ENCODE data around the gene TBX10. TPM values are rescaled to one million over a fixed set of nuclear protein-coding genes. Genes with fewer than 3 reads are reported as not detected.

TBX10 gene
- total RNA-seq, 1 experiment from 2014 or later: not detected

DNA sequence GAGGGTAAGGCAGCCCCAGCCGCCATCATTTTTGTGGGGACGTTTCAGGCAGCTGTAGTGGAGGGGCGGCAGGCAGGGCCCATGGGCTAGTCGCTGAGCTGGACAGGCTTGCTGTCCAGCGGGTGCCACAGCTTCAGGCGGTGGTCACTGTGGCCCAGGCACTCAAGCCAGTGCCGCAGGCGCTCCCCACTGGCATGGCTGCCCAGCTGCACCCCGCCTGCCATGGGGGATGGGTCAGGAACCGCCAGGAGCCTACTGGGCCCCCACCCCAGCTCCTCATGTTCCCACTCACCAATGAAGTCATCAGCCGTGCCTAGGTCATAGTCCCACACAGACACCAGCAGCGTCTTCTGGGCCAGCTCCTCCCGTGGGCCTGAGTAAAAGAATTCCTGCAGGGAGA lies 26.8 kb downstream of the TBX10 start:
- H3K4me1 ChIP-seq (ENCODE audit: control insufficient read depth, insufficient read depth, low read length): peaks cover 11% of the 10 kb centered on the region
- H3K27me3 ChIP-seq (ENCODE audit: control insufficient read depth, insufficient read depth, low read length): no peaks in the 10 kb centered on the region
- ChIA-PET POLR2A (no interaction called here), CTCF (no interaction called here)
- TF ChIP-seq SIN3A (IDR thresholded peaks at IDR 0.05; ENCODE audit: borderline replicate concordance, insufficient read depth, low read depth, low read length): no peak
- TF ChIP-seq POLR2AphosphoS5 (IDR thresholded peaks at IDR 0.05; ENCODE audit: low read depth, low read length): no peak
- intact Hi-C loops (cut with micrococcal nuclease; ENCODE audit: unreplicated experiment) (no loop called here), in situ Hi-C loops (cut with HindIII; ENCODE audit: low pct_unique_long_range_greater_than_20kb, low sequenced_read_pairs) (no loop called here)
- ATAC-seq (no peak), DNase-seq (ENCODE audit: low read depth, low spot score) (no peak)
- H3K9me3 ChIP-seq (ENCODE audit: control insufficient read depth, insufficient read depth, low read depth, low read length): no peaks in the 10 kb centered on the region
- H3K27ac ChIP-seq (ENCODE audit: low read length): no peak overlapping the region
- H3K4me3 ChIP-seq (ENCODE audit: low read depth in 2 of 2, low read length in 2 of 2): no peak overlapping the region
- no TSS peak for BruUV-seq (replicated peaks)
- H3K36me3 ChIP-seq (ENCODE audit: control insufficient read depth, insufficient read depth, low read length): no peaks in the 10 kb centered on the region

DNA sequence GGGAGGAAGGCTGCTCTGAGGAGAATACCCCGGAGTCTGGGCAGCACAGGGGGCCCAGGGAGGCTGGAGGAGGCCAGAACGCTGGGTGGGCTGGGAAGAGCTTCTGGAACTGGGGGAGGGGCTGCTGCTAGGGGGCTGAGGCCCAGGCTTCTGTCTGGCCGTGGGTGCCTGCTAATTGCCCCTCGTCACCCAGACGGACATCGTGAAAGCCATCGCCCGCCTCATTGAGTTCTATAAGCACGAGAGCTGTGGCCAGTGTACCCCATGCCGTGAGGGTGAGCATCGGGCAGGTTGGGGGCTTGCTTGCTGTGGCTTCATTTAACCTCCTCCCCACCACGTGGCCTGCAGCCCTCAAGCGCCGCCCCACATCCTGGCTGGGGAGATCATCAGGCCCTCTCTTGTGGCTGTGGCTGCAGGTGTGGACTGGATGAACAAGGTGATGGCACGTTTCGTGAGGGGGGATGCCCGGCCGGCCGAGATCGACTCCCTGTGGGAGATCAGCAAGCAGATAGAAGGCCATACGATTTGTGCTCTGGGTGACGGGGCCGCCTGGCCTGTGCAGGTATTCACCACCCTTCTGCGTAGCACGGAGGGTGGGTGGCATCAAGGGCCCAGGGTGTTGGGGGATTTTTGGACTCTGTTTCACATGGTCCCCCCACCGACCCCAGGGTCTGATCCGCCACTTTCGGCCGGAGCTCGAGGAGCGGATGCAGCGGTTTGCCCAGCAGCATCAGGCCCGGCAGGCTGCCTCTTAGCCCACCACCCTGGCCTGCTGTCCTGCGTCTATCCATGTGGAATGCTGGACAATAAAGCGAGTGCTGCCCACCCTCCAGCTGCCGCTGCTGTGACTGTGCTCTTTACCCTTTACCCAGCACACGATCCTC lies 27.6 kb downstream of the TBX10 start:
- BruUV-seq (replicated peaks): no TSS peak
- DNase-seq (ENCODE audit: low read depth, low spot score) (no peak), ATAC-seq (no peak)
- no peaks in the 10 kb centered on the region for H3K9me3 ChIP-seq (ENCODE audit: control insufficient read depth, insufficient read depth, low read depth, low read length)
- TF ChIP-seq, protein P1, sequence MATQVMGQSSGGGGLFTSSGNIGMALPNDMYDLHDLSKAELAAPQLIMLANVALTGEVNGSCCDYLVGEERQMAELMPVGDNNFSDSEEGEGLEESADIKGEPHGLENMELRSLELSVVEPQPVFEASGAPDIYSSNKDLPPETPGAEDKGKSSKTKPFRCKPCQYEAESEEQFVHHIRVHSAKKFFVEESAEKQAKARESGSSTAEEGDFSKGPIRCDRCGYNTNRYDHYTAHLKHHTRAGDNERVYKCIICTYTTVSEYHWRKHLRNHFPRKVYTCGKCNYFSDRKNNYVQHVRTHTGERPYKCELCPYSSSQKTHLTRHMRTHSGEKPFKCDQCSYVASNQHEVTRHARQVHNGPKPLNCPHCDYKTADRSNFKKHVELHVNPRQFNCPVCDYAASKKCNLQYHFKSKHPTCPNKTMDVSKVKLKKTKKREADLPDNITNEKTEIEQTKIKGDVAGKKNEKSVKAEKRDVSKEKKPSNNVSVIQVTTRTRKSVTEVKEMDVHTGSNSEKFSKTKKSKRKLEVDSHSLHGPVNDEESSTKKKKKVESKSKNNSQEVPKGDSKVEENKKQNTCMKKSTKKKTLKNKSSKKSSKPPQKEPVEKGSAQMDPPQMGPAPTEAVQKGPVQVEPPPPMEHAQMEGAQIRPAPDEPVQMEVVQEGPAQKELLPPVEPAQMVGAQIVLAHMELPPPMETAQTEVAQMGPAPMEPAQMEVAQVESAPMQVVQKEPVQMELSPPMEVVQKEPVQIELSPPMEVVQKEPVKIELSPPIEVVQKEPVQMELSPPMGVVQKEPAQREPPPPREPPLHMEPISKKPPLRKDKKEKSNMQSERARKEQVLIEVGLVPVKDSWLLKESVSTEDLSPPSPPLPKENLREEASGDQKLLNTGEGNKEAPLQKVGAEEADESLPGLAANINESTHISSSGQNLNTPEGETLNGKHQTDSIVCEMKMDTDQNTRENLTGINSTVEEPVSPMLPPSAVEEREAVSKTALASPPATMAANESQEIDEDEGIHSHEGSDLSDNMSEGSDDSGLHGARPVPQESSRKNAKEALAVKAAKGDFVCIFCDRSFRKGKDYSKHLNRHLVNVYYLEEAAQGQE (IDR thresholded peaks at IDR 0.05; ENCODE audit: insufficient read depth in 1 of 2, low read depth in 2 of 2, low read length in 1 of 2): no peak
- no peak for TF ChIP-seq POLR2AphosphoS5 (IDR thresholded peaks at IDR 0.05; ENCODE audit: low read depth, low read length)
- no peak for TF ChIP-seq SIN3A (IDR thresholded peaks at IDR 0.05; ENCODE audit: borderline replicate concordance, insufficient read depth, low read depth, low read length)
- TF ChIP-seq, protein P2, sequence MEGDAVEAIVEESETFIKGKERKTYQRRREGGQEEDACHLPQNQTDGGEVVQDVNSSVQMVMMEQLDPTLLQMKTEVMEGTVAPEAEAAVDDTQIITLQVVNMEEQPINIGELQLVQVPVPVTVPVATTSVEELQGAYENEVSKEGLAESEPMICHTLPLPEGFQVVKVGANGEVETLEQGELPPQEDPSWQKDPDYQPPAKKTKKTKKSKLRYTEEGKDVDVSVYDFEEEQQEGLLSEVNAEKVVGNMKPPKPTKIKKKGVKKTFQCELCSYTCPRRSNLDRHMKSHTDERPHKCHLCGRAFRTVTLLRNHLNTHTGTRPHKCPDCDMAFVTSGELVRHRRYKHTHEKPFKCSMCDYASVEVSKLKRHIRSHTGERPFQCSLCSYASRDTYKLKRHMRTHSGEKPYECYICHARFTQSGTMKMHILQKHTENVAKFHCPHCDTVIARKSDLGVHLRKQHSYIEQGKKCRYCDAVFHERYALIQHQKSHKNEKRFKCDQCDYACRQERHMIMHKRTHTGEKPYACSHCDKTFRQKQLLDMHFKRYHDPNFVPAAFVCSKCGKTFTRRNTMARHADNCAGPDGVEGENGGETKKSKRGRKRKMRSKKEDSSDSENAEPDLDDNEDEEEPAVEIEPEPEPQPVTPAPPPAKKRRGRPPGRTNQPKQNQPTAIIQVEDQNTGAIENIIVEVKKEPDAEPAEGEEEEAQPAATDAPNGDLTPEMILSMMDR (IDR thresholded peaks at IDR 0.05): no peak
- TF ChIP-seq TCF7L2 (IDR thresholded peaks at IDR 0.05; ENCODE audit: low read depth, low read length): no peak
- H3K27me3 ChIP-seq (ENCODE audit: control insufficient read depth, insufficient read depth, low read length): no peaks in the 10 kb centered on the region
- in situ Hi-C loops (cut with HindIII; ENCODE audit: low pct_unique_long_range_greater_than_20kb, low sequenced_read_pairs): no loop called here
- H3K4me3 ChIP-seq (ENCODE audit: low read depth in 2 of 2, low read length in 2 of 2): no peak overlapping the region
- no peak overlapping the region for H3K27ac ChIP-seq (ENCODE audit: low read length)
- CTCF ChIA-PET: no interaction called here
- no peaks in the 10 kb centered on the region; the same call in 1 of the 2 replicates for H3K36me3 ChIP-seq (ENCODE audit: control insufficient read depth, insufficient read depth, low read length)
- POLR2A ChIA-PET: no interaction called here
- peaks cover 14% of the 10 kb centered on the region for H3K4me1 ChIP-seq (ENCODE audit: control insufficient read depth, insufficient read depth, low read length)
- intact Hi-C loops (cut with micrococcal nuclease; ENCODE audit: unreplicated experiment): no loop called here

DNA sequence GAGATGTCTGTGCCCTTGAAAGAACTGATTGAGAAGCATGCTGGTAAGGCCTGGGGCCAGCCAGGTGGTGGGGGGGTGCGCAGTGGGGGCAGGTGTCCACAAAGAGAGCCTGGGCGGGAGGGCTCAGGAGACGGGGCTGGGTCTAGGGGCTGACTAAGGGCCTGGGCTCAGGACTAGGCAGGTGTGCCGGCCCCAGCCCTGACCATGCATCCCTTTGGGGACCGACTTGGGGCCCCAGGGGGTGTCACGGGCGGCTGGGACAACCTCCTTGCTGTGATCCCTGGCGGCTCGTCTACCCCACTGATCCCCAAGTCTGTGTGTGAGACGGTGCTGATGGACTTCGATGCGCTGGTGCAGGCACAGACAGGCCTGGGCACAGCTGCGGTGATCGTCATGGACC lies 28.4 kb downstream of the TBX10 start:
- no peak for ATAC-seq

More for the DNA sequence above, 28.4 kb downstream of the TBX10 start:
- DNase-seq (ENCODE audit: low read depth, low spot score): no peak
- H3K27me3 ChIP-seq (ENCODE audit: control insufficient read depth, insufficient read depth, low read length): no peaks in the 10 kb centered on the region
- no peak overlapping the region for H3K4me3 ChIP-seq (ENCODE audit: low read depth in 2 of 2, low read length in 2 of 2)
- no peaks in the 10 kb centered on the region; the same call in 1 of the 2 replicates for H3K36me3 ChIP-seq (ENCODE audit: control insufficient read depth, insufficient read depth, low read length)
- ChIA-PET CTCF (no interaction called here), POLR2A (no interaction called here)
- no TSS peak for BruUV-seq (replicated peaks)
- intact Hi-C loops (cut with micrococcal nuclease; ENCODE audit: unreplicated experiment) (no loop called here), in situ Hi-C loops (cut with HindIII; ENCODE audit: low pct_unique_long_range_greater_than_20kb, low sequenced_read_pairs) (no loop called here)
- H3K4me1 ChIP-seq (ENCODE audit: control insufficient read depth, insufficient read depth, low read length): peaks cover 16% of the 10 kb centered on the region
- H3K9me3 ChIP-seq (ENCODE audit: control insufficient read depth, insufficient read depth, low read depth, low read length): no peaks in the 10 kb centered on the region
- no peak overlapping the region for H3K27ac ChIP-seq (ENCODE audit: low read length)
- TF ChIP-seq, protein P1 (IDR thresholded peaks at IDR 0.05; ENCODE audit: insufficient read depth in 1 of 2, low read depth in 2 of 2, low read length in 1 of 2): no peak
- TF ChIP-seq, protein P2 (IDR thresholded peaks at IDR 0.05): no peak
- TF ChIP-seq POLR2AphosphoS5 (IDR thresholded peaks at IDR 0.05; ENCODE audit: low read depth, low read length) (no peak), TCF7L2 (IDR thresholded peaks at IDR 0.05; ENCODE audit: low read depth, low read length) (no peak), SIN3A (IDR thresholded peaks at IDR 0.05; ENCODE audit: borderline replicate concordance, insufficient read depth, low read depth, low read length) (no peak)
